ENCODE data around the gene CENPB.

Gene CENPB

GRCh38 chr20:3802524-3803239 lies 16.1 kb upstream of the CENPB start:
- TF ChIP-seq CTCF (IDR thresholded peaks at IDR 0.05; ENCODE audit: borderline replicate concordance, control extremely low read depth, extremely low read depth, insufficient read depth, missing control alignments) = no peak
- in situ Hi-C loops (cut with MboI; ENCODE audit: low sequenced_read_pairs, unreplicated experiment) = no loop called here
- no peak for DNase-seq (ENCODE audit: low spot score)

GRCh38 chr20:3801846-3802245 lies 15.3 kb upstream of the CENPB start:
- DNase-seq (ENCODE audit: low spot score) = no peak
- TF ChIP-seq CTCF (IDR thresholded peaks at IDR 0.05; ENCODE audit: borderline replicate concordance, control extremely low read depth, extremely low read depth, insufficient read depth, missing control alignments) = no peak
- in situ Hi-C loops (cut with MboI; ENCODE audit: low sequenced_read_pairs, unreplicated experiment) = no loop called here

GRCh38 chr20:3801299-3801698 lies 14.8 kb upstream of the CENPB start:
- in situ Hi-C loops (cut with MboI; ENCODE audit: low sequenced_read_pairs, unreplicated experiment) = no loop called here
- no peak for DNase-seq (ENCODE audit: low spot score)
- no peak for TF ChIP-seq CTCF (IDR thresholded peaks at IDR 0.05; ENCODE audit: borderline replicate concordance, control extremely low read depth, extremely low read depth, insufficient read depth, missing control alignments)

- in situ Hi-C loops (cut with MboI; ENCODE audit: low sequenced_read_pairs, unreplicated experiment) = no loop called here
- DNase-seq (ENCODE audit: low spot score) = no peak
Measured at GRCh38 chr20:3800878-3801260, 14.3 kb upstream of the CENPB start.

GRCh38 chr20:3800256-3800877 lies 13.8 kb upstream of the CENPB start:
- TF ChIP-seq CTCF (IDR thresholded peaks at IDR 0.05; ENCODE audit: borderline replicate concordance, control extremely low read depth, extremely low read depth, insufficient read depth, missing control alignments) = no peak
- no peak for DNase-seq (ENCODE audit: low spot score)
- in situ Hi-C loops (cut with MboI; ENCODE audit: low sequenced_read_pairs, unreplicated experiment) = no loop called here

More at GRCh38 chr20:3800878-3801260, 14.3 kb upstream of the CENPB start:
- no peak for TF ChIP-seq CTCF (IDR thresholded peaks at IDR 0.05; ENCODE audit: borderline replicate concordance, control extremely low read depth, extremely low read depth, insufficient read depth, missing control alignments)

GRCh38 chr20:3798908-3799248 lies 12.3 kb upstream of the CENPB start:
- in situ Hi-C loops (cut with MboI; ENCODE audit: low sequenced_read_pairs, unreplicated experiment) = no loop called here
- no peak for TF ChIP-seq CTCF (IDR thresholded peaks at IDR 0.05; ENCODE audit: borderline replicate concordance, control extremely low read depth, extremely low read depth, insufficient read depth, missing control alignments)
- DNase-seq (ENCODE audit: low spot score) = no peak

Measured in GM13976 (cell line).